Measurements from ENCODE around the gene MTCL1.

Gene MTCL1

GRCh38 chr18:8871489-8871888 is 166.1 kb downstream of the MTCL1 start:
- DNase-seq: no peak

- DNase-seq: no peak
Observed at GRCh38 chr18:8874872-8875271, 169.5 kb downstream of the MTCL1 start.

GRCh38 chr18:8876887-8877286 is 171.5 kb downstream of the MTCL1 start:
- no peak for DNase-seq

- DNase-seq: no peak
Observed at GRCh38 chr18:8881103-8881502, 175.7 kb downstream of the MTCL1 start.
